ENCODE data around the gene MRPL42. TPM values are rescaled to one million over a fixed set of nuclear protein-coding genes. Genes with fewer than 3 reads are reported as not detected.

The MRPL42 gene
- total RNA-seq, 1 donor from 2014 or later, result 91.7 TPM

GRCh38 chr12:93442411-93443340, 24.6 kb upstream of the MRPL42 start:
- DNase-seq (ENCODE audit: low spot score in 2 of 2) (no peak), FAIRE-seq (no peak)

- DNase-seq (ENCODE audit: low spot score in 2 of 2) (no peak), FAIRE-seq (no peak)
These were observed 23.7 kb upstream of the MRPL42 start for GRCh38 chr12:93443576-93443975.

GRCh38 chr12:93447555-93448290, 19.6 kb upstream of the MRPL42 start:
- DNase-seq (ENCODE audit: low spot score in 2 of 2), result no peak
- no peak for FAIRE-seq

GRCh38 chr12:93448796-93449195, 18.5 kb upstream of the MRPL42 start:
- DNase-seq (ENCODE audit: low spot score in 2 of 2) (no peak), FAIRE-seq (no peak)

GRCh38 chr12:93449277-93449676, 18.0 kb upstream of the MRPL42 start:
- DNase-seq (ENCODE audit: low spot score in 2 of 2), result no peak
- no peak for FAIRE-seq

GRCh38 chr12:93451423-93452158, 15.7 kb upstream of the MRPL42 start:
- no peak for FAIRE-seq

GRCh38 chr12:93453633-93454032, 13.7 kb upstream of the MRPL42 start:
- DNase-seq (ENCODE audit: low spot score in 2 of 2), result no peak
- FAIRE-seq, result no peak

More at GRCh38 chr12:93451423-93452158, 15.7 kb upstream of the MRPL42 start:
- DNase-seq (ENCODE audit: low spot score in 2 of 2), result no peak

- FAIRE-seq, result no peak
- DNase-seq (ENCODE audit: low spot score in 2 of 2), result no peak
These were observed 11.2 kb upstream of the MRPL42 start for GRCh38 chr12:93456077-93456476.

- FAIRE-seq (no peak), DNase-seq (ENCODE audit: low spot score in 2 of 2) (no peak)
These were observed 8.2 kb upstream of the MRPL42 start for GRCh38 chr12:93459097-93459496.

GRCh38 chr12:93460003-93460402, 7.3 kb upstream of the MRPL42 start:
- FAIRE-seq, result no peak
- DNase-seq (ENCODE audit: low spot score in 2 of 2), result no peak

GRCh38 chr12:93460902-93461301, 6.4 kb upstream of the MRPL42 start:
- DNase-seq (ENCODE audit: low spot score in 2 of 2), result no peak
- no peak for FAIRE-seq

- no peak for FAIRE-seq
- no peak for DNase-seq (ENCODE audit: low spot score in 2 of 2)
These were observed 5.8 kb upstream of the MRPL42 start for GRCh38 chr12:93461503-93461902.

- FAIRE-seq (no peak), DNase-seq (ENCODE audit: low spot score in 2 of 2) (no peak)
These were observed 1.5 kb upstream of the MRPL42 start for GRCh38 chr12:93465841-93466240.

- FAIRE-seq, result no peak
These were observed 526 bp upstream of the MRPL42 start for GRCh38 chr12:93466625-93467350.

GRCh38 chr12:93468008-93468371, 676 bp downstream of the MRPL42 start:
- FAIRE-seq, result no peak
- no peak for DNase-seq (ENCODE audit: low spot score in 2 of 2)

More at GRCh38 chr12:93466625-93467350, 526 bp upstream of the MRPL42 start:
- DNase-seq (ENCODE audit: low spot score in 2 of 2), result no peak

GRCh38 chr12:93469386-93469785, 2.1 kb downstream of the MRPL42 start:
- DNase-seq (ENCODE audit: low spot score in 2 of 2) (no peak), FAIRE-seq (no peak)

- DNase-seq (ENCODE audit: low spot score in 2 of 2) (no peak), FAIRE-seq (no peak)
These were observed 9.2 kb downstream of the MRPL42 start for GRCh38 chr12:93476555-93476954.

GRCh38 chr12:93482721-93483120, 15.4 kb downstream of the MRPL42 start:
- DNase-seq (ENCODE audit: low spot score in 2 of 2), result no peak
- no peak for FAIRE-seq

- no peak for FAIRE-seq
These were observed 16.0 kb downstream of the MRPL42 start for GRCh38 chr12:93483151-93483807.

More at GRCh38 chr12:93483151-93483807, 16.0 kb downstream of the MRPL42 start:
- DNase-seq (ENCODE audit: low spot score in 2 of 2), result no peak
